Measurements from ENCODE around the gene CCDC85B. TPM values are rescaled to one million over a fixed set of nuclear protein-coding genes. Genes with fewer than 3 reads are reported as not detected.
"Not testable (repeated sequence)": the region's sequence is repeated elsewhere in the genome, so short reads cannot be mapped to it uniquely, and the experiment has no call there.

Gene CCDC85B
- polyA plus RNA-seq, 1 donor, result 14.7 TPM

GRCh38 chr11:65886826-65887722 is 3.4 kb upstream of the CCDC85B start:
- no peak for DNase-seq (ENCODE audit: low read depth)

GRCh38 chr11:65887723-65888162 is 2.7 kb upstream of the CCDC85B start:
- no peak for DNase-seq (ENCODE audit: low read depth)

GRCh38 chr11:65888163-65888814 is 2.2 kb upstream of the CCDC85B start, which contains the start of gene FIBP:
Gene FIBP (minus strand): TSS chr11:65888471. CDS start chr11:65888418, 53 bp downstream.
- DNase-seq (ENCODE audit: low read depth), result peak; percentile 86

- no peak for DNase-seq (ENCODE audit: low read depth)
These were observed 1.0 kb downstream of the CCDC85B start for GRCh38 chr11:65891219-65892136.

- DNase-seq (ENCODE audit: low read depth), result not testable (repeated sequence)
These were observed 1.7 kb downstream of the CCDC85B start for GRCh38 chr11:65892137-65892540.

GRCh38 chr11:65892661-65893317 is 2.3 kb downstream of the CCDC85B start:
- no peak for DNase-seq (ENCODE audit: low read depth)

GRCh38 chr11:65894034-65894591 is 3.6 kb downstream of the CCDC85B start:
- no peak for DNase-seq (ENCODE audit: low read depth)

GRCh38 chr11:65895482-65895981 is 5.1 kb downstream of the CCDC85B start:
- no peak for DNase-seq (ENCODE audit: low read depth)

GRCh38 chr11:65896034-65896999 is 5.8 kb downstream of the CCDC85B start:
- DNase-seq (ENCODE audit: low read depth), result no peak

- DNase-seq (ENCODE audit: low read depth), result no peak
These were observed 6.6 kb downstream of the CCDC85B start for GRCh38 chr11:65897020-65897471.

GRCh38 chr11:65898656-65899355 is 8.3 kb downstream of the CCDC85B start:
- DNase-seq (ENCODE audit: low read depth), result no peak

- DNase-seq (ENCODE audit: low read depth), result no peak
These were observed 9.1 kb downstream of the CCDC85B start for GRCh38 chr11:65899356-65900124.

GRCh38 chr11:65900125-65900898 is 9.8 kb downstream of the CCDC85B start, which contains the start of gene FOSL1:
Gene FOSL1 (minus strand): TSS chr11:65900388. CDS start chr11:65900339, 49 bp downstream.
- DNase-seq (ENCODE audit: low read depth), result no peak

GRCh38 chr11:65900899-65901180 is 10.4 kb downstream of the CCDC85B start:
- no peak for DNase-seq (ENCODE audit: low read depth)

GRCh38 chr11:65903068-65903481 is 12.6 kb downstream of the CCDC85B start:
- no peak for DNase-seq (ENCODE audit: low read depth)

- no peak for DNase-seq (ENCODE audit: low read depth)
These were observed 13.2 kb downstream of the CCDC85B start for GRCh38 chr11:65903715-65904114.

- no peak for DNase-seq (ENCODE audit: low read depth)
These were observed 16.1 kb downstream of the CCDC85B start for GRCh38 chr11:65906602-65907001.

All from forelimb muscle (tissue), 1 donor.